ENCODE measurements around the gene CLHC1. TPM values are rescaled to one million over a fixed set of nuclear protein-coding genes. Genes with fewer than 3 reads are reported as not detected.
"Not testable (repeated sequence)": the region's sequence is repeated elsewhere in the genome, so short reads cannot be mapped to it uniquely, and the experiment has no call there.

CLHC1 gene
- polyA plus RNA-seq, 3 donors: 2.4 to 5.0 TPM; not detected in 1

GRCh38 chr2:55186837-55187236 lies 45.3 kb downstream of the CLHC1 start:
- H3K36me3 Mint-ChIP-seq; H3K4me1 Mint-ChIP-seq; H3K4me3 ChIP-seq (replicated peaks in 1 of 3; ENCODE audit: low read depth in 2 of 3, low read length in 3 of 3); H3K9me3 Mint-ChIP-seq; H3K27ac Mint-ChIP-seq; intact Hi-C loops (cut with micrococcal nuclease); H3K27ac ChIP-seq (ENCODE audit: low read depth in 1 of 2, low read length in 2 of 2); H2AFZ ChIP-seq (ENCODE audit: insufficient read depth, low read depth, low read length, poor library complexity, severe bottlenecking); H3K4me2 ChIP-seq (replicated peaks; ENCODE audit: extremely low read depth, low read length, poor library complexity, severe bottlenecking); H3K36me3 ChIP-seq (replicated peaks in 1 of 2; ENCODE audit: control insufficient read depth in 1 of 2, insufficient read depth in 2 of 2, low read length in 2 of 2); DNase-seq; H3K9ac ChIP-seq (ENCODE audit: insufficient read depth, low read length, poor library complexity, severe bottlenecking); H3K79me2 ChIP-seq (ENCODE audit: insufficient read depth, low read length); H3K4me3 Mint-ChIP-seq; H3K9me3 ChIP-seq (replicated peaks in 1 of 2; ENCODE audit: control insufficient read depth in 1 of 2, insufficient read depth in 1 of 2, low read length in 2 of 2); H3K4me1 ChIP-seq (ENCODE audit: control insufficient read depth in 1 of 2, insufficient read depth in 2 of 2, low read length in 2 of 2); H3K27me3 Mint-ChIP-seq (ENCODE audit: low read depth in 3 of 3); H4K20me1 ChIP-seq (ENCODE audit: insufficient read depth, low read length); H3K27me3 ChIP-seq (ENCODE audit: control insufficient read depth in 2 of 2, insufficient read depth in 2 of 2, low read length in 2 of 2): not testable (repeated sequence)
- WGBS (ENCODE audit: insufficient coverage): 100% methylated on average over 2 of the region's 8 CpGs

GRCh38 chr2:55180374-55180773 lies 51.7 kb downstream of the CLHC1 start:
- no CpG with 5 or more reads among the region's 2 CpGs for WGBS (ENCODE audit: insufficient coverage)
- no peaks in the 10 kb centered on the region for H3K9me3 Mint-ChIP-seq

More at GRCh38 chr2:55180374-55180773, 51.7 kb downstream of the CLHC1 start:
- no peaks in the 10 kb centered on the region for H3K36me3 Mint-ChIP-seq
- H3K27me3 ChIP-seq (ENCODE audit: control insufficient read depth in 2 of 2, insufficient read depth in 2 of 2, low read length in 2 of 2): no peaks in the 10 kb centered on the region
- DNase-seq: no peak
- no peak overlapping the region for H2AFZ ChIP-seq (ENCODE audit: insufficient read depth, low read depth, low read length, poor library complexity, severe bottlenecking)
- no peak overlapping the region for H3K9ac ChIP-seq (ENCODE audit: insufficient read depth, low read length, poor library complexity, severe bottlenecking)
- peaks cover 0 to 3% (median 0%) of the 10 kb centered on the region in 3 donors for H3K27me3 Mint-ChIP-seq (ENCODE audit: low read depth in 3 of 3)
- H3K27ac ChIP-seq (ENCODE audit: low read depth in 1 of 2, low read length in 2 of 2): no peak overlapping the region
- H3K4me2 ChIP-seq (replicated peaks; ENCODE audit: extremely low read depth, low read length, poor library complexity, severe bottlenecking): no peak overlapping the region
- no peaks in the 10 kb centered on the region for H3K4me1 ChIP-seq (ENCODE audit: control insufficient read depth in 1 of 2, insufficient read depth in 2 of 2, low read length in 2 of 2)
- intact Hi-C loops (cut with micrococcal nuclease): no loop called here
- no peaks in the 10 kb centered on the region for H3K79me2 ChIP-seq (ENCODE audit: insufficient read depth, low read length)
- no peak for TF ChIP-seq CTCF (IDR thresholded peaks at IDR 0.05)
- no peak overlapping the region for H3K4me3 ChIP-seq (replicated peaks in 1 of 3; ENCODE audit: low read depth in 2 of 3, low read length in 3 of 3)
- no peaks in the 10 kb centered on the region for H3K36me3 ChIP-seq (replicated peaks in 1 of 2; ENCODE audit: control insufficient read depth in 1 of 2, insufficient read depth in 2 of 2, low read length in 2 of 2)
- H3K4me3 Mint-ChIP-seq: no peak overlapping the region
- H3K27ac Mint-ChIP-seq: no peak overlapping the region
- peaks cover 6% of the 10 kb centered on the region for H3K4me1 Mint-ChIP-seq
- H4K20me1 ChIP-seq (ENCODE audit: insufficient read depth, low read length): no peaks in the 10 kb centered on the region
- no peaks in the 10 kb centered on the region for H3K9me3 ChIP-seq (replicated peaks in 1 of 2; ENCODE audit: control insufficient read depth in 1 of 2, insufficient read depth in 1 of 2, low read length in 2 of 2)
